ENCODE results near the gene LPCAT1. TPM values are rescaled to one million over a fixed set of nuclear protein-coding genes. Genes with fewer than 3 reads are reported as not detected.
"Not testable (repeated sequence)": the region's sequence is repeated elsewhere in the genome, so short reads cannot be mapped to it uniquely, and the experiment has no call there.

LPCAT1 gene
- total RNA-seq, 1 donor from 2014 or later, result 37.9 TPM

DNA sequence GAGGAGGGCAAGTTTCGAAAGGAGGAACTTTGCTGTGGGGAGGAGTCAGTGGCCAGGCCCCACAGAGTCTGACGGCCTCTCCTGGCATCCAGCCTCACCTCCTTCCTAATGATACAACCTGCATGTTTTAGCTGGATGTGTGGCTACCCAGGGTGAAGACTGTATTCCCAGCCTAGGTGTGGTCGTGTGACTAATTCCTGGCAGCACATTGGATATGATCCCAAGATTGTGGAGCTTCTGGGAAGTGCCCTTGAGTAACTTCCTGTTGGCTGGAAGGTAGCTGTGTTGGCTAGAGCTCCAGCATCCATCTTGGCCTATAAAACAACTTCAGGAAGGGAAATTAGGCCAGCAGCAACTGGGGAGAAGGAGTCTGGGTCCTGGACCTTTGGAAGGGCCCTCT is 19.0 kb upstream of the LPCAT1 start:
- TF ChIP-seq, protein P1, sequence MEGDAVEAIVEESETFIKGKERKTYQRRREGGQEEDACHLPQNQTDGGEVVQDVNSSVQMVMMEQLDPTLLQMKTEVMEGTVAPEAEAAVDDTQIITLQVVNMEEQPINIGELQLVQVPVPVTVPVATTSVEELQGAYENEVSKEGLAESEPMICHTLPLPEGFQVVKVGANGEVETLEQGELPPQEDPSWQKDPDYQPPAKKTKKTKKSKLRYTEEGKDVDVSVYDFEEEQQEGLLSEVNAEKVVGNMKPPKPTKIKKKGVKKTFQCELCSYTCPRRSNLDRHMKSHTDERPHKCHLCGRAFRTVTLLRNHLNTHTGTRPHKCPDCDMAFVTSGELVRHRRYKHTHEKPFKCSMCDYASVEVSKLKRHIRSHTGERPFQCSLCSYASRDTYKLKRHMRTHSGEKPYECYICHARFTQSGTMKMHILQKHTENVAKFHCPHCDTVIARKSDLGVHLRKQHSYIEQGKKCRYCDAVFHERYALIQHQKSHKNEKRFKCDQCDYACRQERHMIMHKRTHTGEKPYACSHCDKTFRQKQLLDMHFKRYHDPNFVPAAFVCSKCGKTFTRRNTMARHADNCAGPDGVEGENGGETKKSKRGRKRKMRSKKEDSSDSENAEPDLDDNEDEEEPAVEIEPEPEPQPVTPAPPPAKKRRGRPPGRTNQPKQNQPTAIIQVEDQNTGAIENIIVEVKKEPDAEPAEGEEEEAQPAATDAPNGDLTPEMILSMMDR (IDR thresholded peaks at IDR 0.05), result no peak
- DNase-seq (ENCODE audit: extremely low spot score, unreplicated experiment), result peak; percentile 21
- H3K27me3 Mint-ChIP-seq (ENCODE audit: unreplicated experiment), result peaks cover 29% of the 10 kb centered on the region
- peaks cover 2% of the 10 kb centered on the region for H3K4me1 Mint-ChIP-seq (ENCODE audit: unreplicated experiment)
- no peaks in the 10 kb centered on the region for H3K9me3 Mint-ChIP-seq (ENCODE audit: unreplicated experiment)
- H3K27ac Mint-ChIP-seq (ENCODE audit: unreplicated experiment), result no peak overlapping the region
- no peaks in the 10 kb centered on the region for H3K36me3 Mint-ChIP-seq (ENCODE audit: unreplicated experiment)
- no peak overlapping the region for H3K4me3 Mint-ChIP-seq (ENCODE audit: unreplicated experiment)

DNA sequence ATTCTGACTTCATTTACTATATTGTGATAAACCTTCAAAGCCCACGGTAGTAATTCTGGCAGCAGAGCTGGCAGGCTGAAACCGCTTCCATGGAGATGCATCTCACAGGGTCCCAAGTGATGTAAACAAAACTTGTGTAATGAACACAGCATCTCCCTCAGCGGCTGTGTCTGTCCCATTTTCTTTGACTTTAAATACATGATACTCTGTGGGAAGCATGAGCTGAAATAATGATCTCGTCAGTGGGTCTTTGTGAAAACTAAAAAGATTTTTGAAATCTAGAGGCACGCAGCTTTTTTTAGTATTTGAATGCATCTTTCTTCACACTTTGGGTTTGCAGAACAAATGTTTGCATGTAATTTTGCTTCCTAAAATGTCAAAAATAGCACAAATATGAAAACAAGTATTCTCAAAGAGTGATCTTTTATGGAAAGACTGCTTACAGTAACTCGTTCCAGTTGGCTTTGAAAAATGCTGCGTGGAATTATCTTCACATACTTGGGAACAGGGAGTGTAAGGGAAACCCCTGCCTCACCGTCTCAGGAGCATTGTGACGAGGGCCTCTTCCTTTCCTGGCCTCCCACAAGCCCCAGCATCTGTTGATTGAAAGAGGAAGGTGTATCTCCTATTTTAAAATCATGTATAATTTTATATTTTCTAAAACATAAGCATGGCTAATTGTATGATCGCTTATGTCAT is 18.1 kb upstream of the LPCAT1 start:
- Mint-ChIP-seq H3K36me3 (ENCODE audit: unreplicated experiment) (no peaks in the 10 kb centered on the region), H3K27me3 (ENCODE audit: unreplicated experiment) (peaks cover 23% of the 10 kb centered on the region), H3K9me3 (ENCODE audit: unreplicated experiment) (no peaks in the 10 kb centered on the region), H3K4me1 (ENCODE audit: unreplicated experiment) (peaks cover 6% of the 10 kb centered on the region), H3K4me3 (ENCODE audit: unreplicated experiment) (no peak overlapping the region), H3K27ac (ENCODE audit: unreplicated experiment) (no peak overlapping the region)
- TF ChIP-seq, protein P1 (IDR thresholded peaks at IDR 0.05), result no peak
- DNase-seq (ENCODE audit: extremely low spot score, unreplicated experiment), result peak; percentile 19

DNA sequence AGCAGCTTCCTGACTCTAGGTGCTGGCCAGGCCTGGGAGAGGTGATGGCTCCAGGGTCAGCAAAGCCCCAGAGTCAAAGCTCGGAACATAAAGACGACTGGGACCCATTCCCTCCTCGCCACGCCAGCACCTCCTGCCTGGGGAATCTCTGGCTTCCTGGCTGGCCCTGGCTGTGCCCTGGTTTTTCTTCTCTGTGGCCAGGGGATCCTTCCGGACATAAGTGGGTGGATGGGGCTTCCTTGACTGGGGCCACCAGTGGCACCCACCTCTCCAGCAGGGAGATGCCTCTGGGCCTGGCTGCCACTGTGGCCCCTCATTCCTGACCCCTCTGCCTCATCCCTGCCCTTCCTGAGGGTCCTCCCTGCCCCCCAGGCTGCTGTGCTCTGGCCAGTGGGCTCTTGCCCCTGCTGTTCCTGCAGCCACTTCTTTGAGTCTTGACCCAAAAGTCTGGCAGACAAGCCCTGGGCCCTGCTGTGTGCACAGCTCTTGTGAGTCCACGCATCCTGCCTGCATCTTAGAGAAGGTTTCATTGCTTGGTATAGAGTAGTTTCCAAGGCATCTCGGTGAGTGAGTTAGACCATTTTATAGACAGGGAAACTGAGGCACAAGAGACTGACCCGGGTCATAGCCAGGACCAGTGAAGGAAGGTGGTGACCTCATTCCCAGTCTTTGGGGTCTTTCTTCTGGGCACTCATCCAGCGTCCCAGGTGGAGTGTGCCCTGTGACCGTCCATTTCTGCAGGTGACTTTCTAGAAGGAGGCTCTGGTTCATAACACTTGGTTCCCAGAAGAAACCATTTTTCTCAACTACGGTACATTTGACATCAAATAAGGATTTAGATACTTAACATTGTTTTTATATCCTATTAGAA is 17.3 kb upstream of the LPCAT1 start:
- Mint-ChIP-seq H3K4me3 (ENCODE audit: unreplicated experiment) (no peak overlapping the region), H3K27ac (ENCODE audit: unreplicated experiment) (no peak overlapping the region), H3K9me3 (ENCODE audit: unreplicated experiment) (no peaks in the 10 kb centered on the region), H3K36me3 (ENCODE audit: unreplicated experiment) (no peaks in the 10 kb centered on the region), H3K27me3 (ENCODE audit: unreplicated experiment) (peaks cover 23% of the 10 kb centered on the region), H3K4me1 (ENCODE audit: unreplicated experiment) (peaks cover 13% of the 10 kb centered on the region)
- TF ChIP-seq, protein P1 (IDR thresholded peaks at IDR 0.05), result no peak
- DNase-seq (ENCODE audit: extremely low spot score, unreplicated experiment), result peak; percentile 64

DNA sequence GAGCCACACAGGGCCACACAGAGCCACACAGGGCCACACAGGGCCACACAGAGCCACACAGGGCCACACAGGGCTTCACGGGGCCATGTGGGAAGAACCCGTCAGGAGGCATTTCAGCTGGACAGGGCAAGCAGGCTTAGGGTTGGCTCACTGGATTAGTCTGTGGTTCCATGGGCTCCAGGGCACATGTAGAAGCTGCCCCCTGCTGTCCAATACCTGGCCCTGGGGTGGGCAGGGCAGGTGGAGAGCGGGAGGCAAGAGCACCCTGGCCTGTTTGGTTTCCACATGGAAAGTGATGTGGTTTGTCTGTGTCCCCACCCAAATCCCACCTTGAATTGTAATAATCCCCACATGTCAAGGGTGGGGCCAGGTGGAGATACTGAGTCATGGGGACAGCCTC is 16.4 kb upstream of the LPCAT1 start:
- no peaks in the 10 kb centered on the region for H3K9me3 Mint-ChIP-seq (ENCODE audit: unreplicated experiment)
- peaks cover 18% of the 10 kb centered on the region for H3K4me1 Mint-ChIP-seq (ENCODE audit: unreplicated experiment)
- H3K27me3 Mint-ChIP-seq (ENCODE audit: unreplicated experiment), result peaks cover 25% of the 10 kb centered on the region
- TF ChIP-seq, protein P1 (IDR thresholded peaks at IDR 0.05), result no peak
- H3K4me3 Mint-ChIP-seq (ENCODE audit: unreplicated experiment), result no peak overlapping the region
- peaks cover 3% of the 10 kb centered on the region for H3K36me3 Mint-ChIP-seq (ENCODE audit: unreplicated experiment)
- H3K27ac Mint-ChIP-seq (ENCODE audit: unreplicated experiment), result no peak overlapping the region
- DNase-seq (ENCODE audit: extremely low spot score, unreplicated experiment), result peak; percentile 65

DNA sequence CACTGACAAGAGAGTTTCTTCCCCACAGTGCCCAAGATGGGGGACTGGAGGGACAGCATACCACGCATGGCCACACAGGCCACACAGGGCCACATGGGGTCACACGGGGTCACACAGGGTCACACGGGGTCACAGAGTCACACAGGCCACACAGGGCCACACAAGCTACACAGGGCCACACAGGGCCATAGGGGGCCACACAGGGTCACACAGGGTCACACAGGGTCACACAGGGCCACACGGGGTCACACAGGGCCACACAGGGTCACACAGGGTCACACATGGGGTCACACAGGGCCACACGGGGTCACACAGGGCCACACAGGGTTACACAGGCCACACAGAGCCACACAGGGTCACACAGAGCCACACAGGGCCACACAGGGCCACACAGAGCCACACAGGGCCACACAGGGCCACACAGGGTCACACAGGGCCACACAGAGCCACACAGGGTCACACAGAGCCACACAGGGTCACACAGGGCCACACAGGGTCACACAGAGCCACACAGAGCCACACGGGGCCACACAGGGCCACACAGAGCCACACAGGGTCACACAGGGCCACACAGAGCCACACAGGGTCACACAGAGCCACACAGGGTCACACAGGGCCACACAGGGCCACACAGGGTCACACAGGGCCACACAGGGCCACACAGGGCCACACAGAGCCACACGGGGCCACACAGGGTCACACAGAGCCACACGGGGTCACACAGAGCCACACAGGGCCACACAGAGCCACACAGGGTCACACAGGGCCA is 15.8 kb upstream of the LPCAT1 start:
- not testable (repeated sequence) for H3K27ac Mint-ChIP-seq (ENCODE audit: unreplicated experiment); H3K9me3 Mint-ChIP-seq (ENCODE audit: unreplicated experiment); H3K36me3 Mint-ChIP-seq (ENCODE audit: unreplicated experiment); H3K4me3 Mint-ChIP-seq (ENCODE audit: unreplicated experiment)
- peak; percentile 81 for DNase-seq (ENCODE audit: extremely low spot score, unreplicated experiment)
- Mint-ChIP-seq H3K27me3 (ENCODE audit: unreplicated experiment) (peaks cover 31% of the 10 kb centered on the region), H3K4me1 (ENCODE audit: unreplicated experiment) (peaks cover 18% of the 10 kb centered on the region)
